Measurements from ENCODE around the gene NR5A2.

Gene NR5A2

DNA sequence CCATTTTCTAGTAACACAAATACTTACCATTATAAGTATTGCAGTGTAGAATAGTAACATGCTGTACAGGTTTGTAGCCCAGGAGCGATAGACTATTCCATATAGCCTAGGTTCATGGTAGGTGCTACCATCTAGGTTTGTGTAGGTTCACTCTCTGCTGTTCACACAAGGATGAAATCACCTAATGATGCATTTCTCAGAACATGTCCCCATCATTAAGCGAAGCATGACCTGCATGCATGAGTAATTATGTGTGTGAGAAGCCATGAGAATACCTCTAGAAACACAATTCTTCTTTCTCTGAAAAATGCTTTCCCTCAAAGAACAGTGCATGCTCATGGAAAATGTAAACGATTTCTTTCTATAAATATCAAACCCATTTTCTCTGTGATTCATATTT lies 69.3 kb downstream of the NR5A2 start:
- no peaks in the 10 kb centered on the region for H3K9me3 ChIP-seq
- intact Hi-C loops (cut with DNase I; ENCODE audit: low total_unique reads): no loop called here
- DNase-seq: no peak
- H3K4me3 ChIP-seq: no peak overlapping the region
- H3K27ac ChIP-seq: no peak overlapping the region
- H3K4me1 ChIP-seq: no peaks in the 10 kb centered on the region
- TF ChIP-seq, protein P1, sequence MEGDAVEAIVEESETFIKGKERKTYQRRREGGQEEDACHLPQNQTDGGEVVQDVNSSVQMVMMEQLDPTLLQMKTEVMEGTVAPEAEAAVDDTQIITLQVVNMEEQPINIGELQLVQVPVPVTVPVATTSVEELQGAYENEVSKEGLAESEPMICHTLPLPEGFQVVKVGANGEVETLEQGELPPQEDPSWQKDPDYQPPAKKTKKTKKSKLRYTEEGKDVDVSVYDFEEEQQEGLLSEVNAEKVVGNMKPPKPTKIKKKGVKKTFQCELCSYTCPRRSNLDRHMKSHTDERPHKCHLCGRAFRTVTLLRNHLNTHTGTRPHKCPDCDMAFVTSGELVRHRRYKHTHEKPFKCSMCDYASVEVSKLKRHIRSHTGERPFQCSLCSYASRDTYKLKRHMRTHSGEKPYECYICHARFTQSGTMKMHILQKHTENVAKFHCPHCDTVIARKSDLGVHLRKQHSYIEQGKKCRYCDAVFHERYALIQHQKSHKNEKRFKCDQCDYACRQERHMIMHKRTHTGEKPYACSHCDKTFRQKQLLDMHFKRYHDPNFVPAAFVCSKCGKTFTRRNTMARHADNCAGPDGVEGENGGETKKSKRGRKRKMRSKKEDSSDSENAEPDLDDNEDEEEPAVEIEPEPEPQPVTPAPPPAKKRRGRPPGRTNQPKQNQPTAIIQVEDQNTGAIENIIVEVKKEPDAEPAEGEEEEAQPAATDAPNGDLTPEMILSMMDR (IDR thresholded peaks at IDR 0.05): no peak
- H3K36me3 ChIP-seq: no peaks in the 10 kb centered on the region
- no peaks in the 10 kb centered on the region for H3K27me3 ChIP-seq

DNA sequence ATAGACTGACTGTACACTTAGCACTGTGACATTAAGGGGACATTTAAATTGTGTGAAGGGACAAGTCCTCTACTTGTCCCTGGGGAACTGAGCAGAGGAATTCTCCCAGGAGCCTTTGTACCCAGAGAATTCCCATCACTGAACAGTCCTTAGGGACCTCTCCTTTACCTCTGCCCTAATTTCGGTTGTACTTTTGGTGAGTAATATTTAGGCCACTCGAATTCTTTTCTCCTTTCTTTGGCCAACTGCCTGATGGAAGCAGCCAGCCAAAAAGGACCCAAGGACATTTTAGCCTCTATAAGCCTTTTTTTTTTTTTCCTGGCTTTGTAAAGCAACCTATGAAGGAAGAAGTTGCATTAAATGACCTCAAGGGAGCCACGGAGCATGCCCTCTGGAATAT lies 71.5 kb downstream of the NR5A2 start:
- H3K9me3 ChIP-seq: no peaks in the 10 kb centered on the region
- no peaks in the 10 kb centered on the region for H3K27me3 ChIP-seq
- no peak overlapping the region for H3K27ac ChIP-seq
- TF ChIP-seq, protein P1 (IDR thresholded peaks at IDR 0.05): no peak
- intact Hi-C loops (cut with DNase I; ENCODE audit: low total_unique reads): no loop called here
- H3K4me3 ChIP-seq: no peak overlapping the region
- no peaks in the 10 kb centered on the region for H3K36me3 ChIP-seq
- no peaks in the 10 kb centered on the region for H3K4me1 ChIP-seq
- no peak for DNase-seq

- Histone ChIP-seq H3K36me3 (no peaks in the 10 kb centered on the region), H3K4me3 (no peak overlapping the region), H3K9me3 (no peaks in the 10 kb centered on the region), H3K27ac (no peak overlapping the region), H3K4me1 (no peaks in the 10 kb centered on the region), H3K27me3 (no peaks in the 10 kb centered on the region)
- intact Hi-C loops (cut with DNase I; ENCODE audit: low total_unique reads): no loop called here
- TF ChIP-seq, protein P1 (IDR thresholded peaks at IDR 0.05): no peak
- DNase-seq: no peak
Measured at GRCh38 chr1:200103966-200104583, 76.6 kb downstream of the NR5A2 start.

GRCh38 chr1:200107004-200107470 lies 79.5 kb downstream of the NR5A2 start:
- Histone ChIP-seq H3K27ac (no peak overlapping the region), H3K27me3 (no peaks in the 10 kb centered on the region), H3K9me3 (no peaks in the 10 kb centered on the region), H3K4me1 (no peaks in the 10 kb centered on the region), H3K4me3 (no peak overlapping the region), H3K36me3 (no peaks in the 10 kb centered on the region)
- no peak for DNase-seq
- intact Hi-C loops (cut with DNase I; ENCODE audit: low total_unique reads): no loop called here
- TF ChIP-seq, protein P1 (IDR thresholded peaks at IDR 0.05): no peak

- Histone ChIP-seq H3K4me1 (no peaks in the 10 kb centered on the region), H3K27me3 (no peaks in the 10 kb centered on the region), H3K4me3 (no peak overlapping the region), H3K36me3 (no peaks in the 10 kb centered on the region), H3K9me3 (no peaks in the 10 kb centered on the region), H3K27ac (no peak overlapping the region)
- DNase-seq: no peak
- TF ChIP-seq, protein P1 (IDR thresholded peaks at IDR 0.05): no peak
- intact Hi-C loops (cut with DNase I; ENCODE audit: low total_unique reads): no loop called here
Measured at GRCh38 chr1:200108659-200109058, 81.1 kb downstream of the NR5A2 start.

GRCh38 chr1:200112290-200112689 lies 84.8 kb downstream of the NR5A2 start:
- H3K4me3 ChIP-seq: no peak overlapping the region
- H3K4me1 ChIP-seq: no peaks in the 10 kb centered on the region
- DNase-seq: no peak
- H3K9me3 ChIP-seq: no peaks in the 10 kb centered on the region
- TF ChIP-seq, protein P1 (IDR thresholded peaks at IDR 0.05): no peak
- intact Hi-C loops (cut with DNase I; ENCODE audit: low total_unique reads): no loop called here
- H3K27me3 ChIP-seq: no peaks in the 10 kb centered on the region
- H3K27ac ChIP-seq: no peak overlapping the region
- no peaks in the 10 kb centered on the region for H3K36me3 ChIP-seq

All from tibial artery (tissue), 4 donors.